ENCODE measurements around the gene PWWP2B. TPM values are rescaled to one million over a fixed set of nuclear protein-coding genes. Genes with fewer than 3 reads are reported as not detected.
A peak's percentile ranks its signal among the peaks of the same experiment; 100 is the strongest.

PWWP2B gene
- total RNA-seq, 2 donors from 2014 or later: 7.7 to 8.1 TPM

GRCh38 chr10:132407846-132408278, 10.9 kb downstream of the PWWP2B start:
- no peak for TF ChIP-seq CTCF (IDR thresholded peaks at IDR 0.05)
- Histone ChIP-seq H3K4me3 (no peak overlapping the region), H3K4me1 (peaks cover 0 to 47% of the 10 kb centered on the region in 2 donors), H3K27me3 (no peaks in the 10 kb centered on the region), H3K27ac (peak overlapping the region; percentile 63 to 68), H3K36me3 (peaks cover 19% of the 10 kb centered on the region), H3K9me3 (no peaks in the 10 kb centered on the region)
- no peak for DNase-seq (ENCODE audit: low spot score)

GRCh38 chr10:132408367-132408781, 11.4 kb downstream of the PWWP2B start:
- H3K27me3 ChIP-seq: no peaks in the 10 kb centered on the region
- H3K4me3 ChIP-seq: no peak overlapping the region
- DNase-seq (ENCODE audit: low spot score): no peak
- peaks cover 0 to 49% of the 10 kb centered on the region in 2 donors for H3K4me1 ChIP-seq
- no peaks in the 10 kb centered on the region for H3K9me3 ChIP-seq
- no peak for TF ChIP-seq CTCF (IDR thresholded peaks at IDR 0.05)
- peaks cover 19% of the 10 kb centered on the region for H3K36me3 ChIP-seq
- H3K27ac ChIP-seq: peak overlapping the region; percentile 63 to 68

- no peak overlapping the region for H3K4me3 ChIP-seq
- H3K27ac ChIP-seq: peak overlapping the region; percentile 63 to 68
- H3K27me3 ChIP-seq: no peaks in the 10 kb centered on the region
- DNase-seq (ENCODE audit: low spot score): no peak
- H3K4me1 ChIP-seq: peaks cover 0 to 55% of the 10 kb centered on the region in 2 donors
- no peak for TF ChIP-seq CTCF (IDR thresholded peaks at IDR 0.05)
- H3K9me3 ChIP-seq: no peaks in the 10 kb centered on the region
- peaks cover 19% of the 10 kb centered on the region for H3K36me3 ChIP-seq
Measured at GRCh38 chr10:132408823-132409666, 12.0 kb downstream of the PWWP2B start.

- no peaks in the 10 kb centered on the region for H3K9me3 ChIP-seq
- TF ChIP-seq CTCF (IDR thresholded peaks at IDR 0.05): no peak
- H3K36me3 ChIP-seq: peaks cover 19% of the 10 kb centered on the region
- no peak for DNase-seq (ENCODE audit: low spot score)
- peaks cover 0 to 55% of the 10 kb centered on the region in 2 donors for H3K4me1 ChIP-seq
- no peaks in the 10 kb centered on the region for H3K27me3 ChIP-seq
- no peak overlapping the region for H3K4me3 ChIP-seq
- peak overlapping the region in 1 of 2 donors; percentile 63 for H3K27ac ChIP-seq
Measured at GRCh38 chr10:132409667-132410028, 12.6 kb downstream of the PWWP2B start.

GRCh38 chr10:132410056-132410778, 13.2 kb downstream of the PWWP2B start:
- Histone ChIP-seq H3K9me3 (no peaks in the 10 kb centered on the region), H3K36me3 (peaks cover 16% of the 10 kb centered on the region), H3K27ac (no peak overlapping the region), H3K27me3 (no peaks in the 10 kb centered on the region), H3K4me3 (no peak overlapping the region), H3K4me1 (peaks cover 0 to 55% of the 10 kb centered on the region in 2 donors)
- no peak for DNase-seq (ENCODE audit: low spot score)
- TF ChIP-seq CTCF (IDR thresholded peaks at IDR 0.05): no peak

Data from right atrium auricular region (tissue), 2 donors.